Gastroesophageal sphincter (tissue), 4 donors: ENCODE data around the gene TNNC1. TPM values are rescaled to one million over a fixed set of nuclear protein-coding genes. Genes with fewer than 3 reads are reported as not detected.

ENCODE experiments used
- ATAC-seq: fragments of 150-250 bp; one replicate; pipeline ENCODE4 v1.9.1; 2016; ENCODE audit warnings: mild to moderate bottlenecking, moderate library complexity
- H3K27ac ChIP-seq, 4 donors: fragments of 200-600 bp; sonication (generic) in 3 of 4; 1 replicate in 3 of 4; 2 replicates in 1 of 4; pipeline ENCODE4 v1.5.1; 2016 to 2019
- H3K27me3 ChIP-seq: fragments of 200-600 bp; sonication (generic); one replicate; pipeline ENCODE4 v1.5.1; 2019
- H3K36me3 ChIP-seq, 2 donors: fragments of 200-600 bp; sonication (generic); one replicate each; pipeline ENCODE4 v1.5.1; 2019; ENCODE audit warnings: control low read depth in 1 of 2
- H3K4me1 ChIP-seq, 3 donors: fragments of 200-600 bp; sonication (generic); 1 replicate in 2 of 3; 2 replicates in 1 of 3; pipeline ENCODE4 v1.5.1; 2016 to 2019; ENCODE audit warnings: control low read depth in 2 of 3
- H3K4me3 ChIP-seq, 2 donors: fragments of 200-600 bp; sonication (generic); one replicate each; pipeline ENCODE4 v1.5.1; 2019; ENCODE audit warnings: mild to moderate bottlenecking in 1 of 2, moderate library complexity in 1 of 2
- H3K9me3 ChIP-seq, 3 donors: fragments of 200-600 bp; sonication (generic); one replicate each; pipeline ENCODE4 v1.5.1; 2017 to 2019; ENCODE audit warnings: control low read depth in 2 of 3
- CTCF ChIP-seq, 4 experiments: fragments of 200-600 bp in 2 of 4; fragments of 450-650 bp in 2 of 4; sonication (generic) in 1 of 4; IDR thresholded peaks; one replicate each; pipeline ENCODE4 v1.5.1; 2017 to 2019; ENCODE audit warnings: antibody characterized with exemption in 4 of 4, mild to moderate bottlenecking in 2 of 4, moderate library complexity in 2 of 4
- EP300 ChIP-seq: sonication (generic); formaldehyde crosslinking; IDR thresholded peaks from one replicate; pipeline ENCODE4 v1.6.1; 2017; ENCODE audit warnings: antibody characterized with exemption, mild to moderate bottlenecking
- POLR2A ChIP-seq, 2 donors: fragments of 450-650 bp; IDR thresholded peaks; one replicate each; pipeline ENCODE4 v1.6.1; 2017; ENCODE audit warnings: antibody characterized with exemption in 2 of 2, mild to moderate bottlenecking in 2 of 2, moderate library complexity in 1 of 2
- POLR2AphosphoS5 ChIP-seq: sonication (generic); formaldehyde crosslinking; IDR thresholded peaks from one replicate; pipeline ENCODE4 v1.6.1; 2017; ENCODE audit warnings: antibody characterized with exemption
- WGBS, 2 donors: methylation state at CpG; one replicate each; pipeline ENCODE4 v1.1.5; 2018; ENCODE audit warnings: low coverage in 1 of 2; 5-methylcytosine and 5-hydroxymethylcytosine counted together
- total RNA-seq, 4 donors: library from RNA; depleted of rRNA; stranded (reverse); fragments of >200 nt; gene quantifications; one replicate each; pipeline ENCODE4 v1.1.0, GENCODE V29; 2016

TNNC1 gene
- total RNA-seq, 4 donors from 2014 or later, result 1.9 to 4.6 (median 2.4) TPM; not detected in 1

- no peak for ATAC-seq
- Histone ChIP-seq H3K27ac (peak overlapping the region in 2 of 4 donors; percentile 56 to 59), H3K4me1 (peaks cover 0 to 71% (median 11%) of the 10 kb centered on the region in 3 donors)
Measured at GRCh38 chr3:52469001-52469400, 15.2 kb upstream of the TNNC1 start.

GRCh38 chr3:52468336-52468735, 14.5 kb upstream of the TNNC1 start:
- H3K4me1 ChIP-seq, result peaks cover 0 to 71% (median 11%) of the 10 kb centered on the region in 3 donors
- TF ChIP-seq EP300, result no peak
- TF ChIP-seq CTCF (IDR thresholded peaks at IDR 0.05), result no peak
- no peak for TF ChIP-seq POLR2AphosphoS5
- TF ChIP-seq POLR2A (IDR thresholded peaks at IDR 0.05), result no peak
- no peaks in the 10 kb centered on the region for H3K27me3 ChIP-seq
- WGBS, 2 donors, result 33 to 62% methylated on average over 4 to 5 of the region's 9 CpGs
- peaks cover 0 to 66% of the 10 kb centered on the region in 2 donors for H3K36me3 ChIP-seq
- peak; percentile 17 for ATAC-seq
- peak overlapping the region in 3 of 4 donors; percentile 21 to 59 (median 56) for H3K27ac ChIP-seq
- H3K9me3 ChIP-seq, result no peaks in the 10 kb centered on the region
- no peak overlapping the region for H3K4me3 ChIP-seq

More at GRCh38 chr3:52469001-52469400, 15.2 kb upstream of the TNNC1 start:
- Histone ChIP-seq H3K27me3 (no peaks in the 10 kb centered on the region), H3K4me3 (no peak overlapping the region), H3K36me3 (peaks cover 0 to 66% of the 10 kb centered on the region in 2 donors), H3K9me3 (no peaks in the 10 kb centered on the region)
- TF ChIP-seq POLR2AphosphoS5 (no peak), EP300 (no peak), POLR2A (IDR thresholded peaks at IDR 0.05) (no peak), CTCF (IDR thresholded peaks at IDR 0.05) (no peak)
- WGBS, 2 donors, result 60 to 64% methylated on average over 1 to 2 of the region's 5 CpGs

- Histone ChIP-seq H3K9me3 (no peaks in the 10 kb centered on the region), H3K27me3 (no peaks in the 10 kb centered on the region), H3K4me1 (peaks cover 0 to 51% (median 8%) of the 10 kb centered on the region in 3 donors), H3K27ac (no peak overlapping the region), H3K36me3 (peaks cover 0 to 82% of the 10 kb centered on the region in 2 donors), H3K4me3 (no peak overlapping the region)
- ATAC-seq, result no peak
- WGBS, 2 donors, result 65 to 86% methylated on average over 2 to 4 of the region's 5 CpGs
- TF ChIP-seq EP300, result no peak
- no peak for TF ChIP-seq POLR2AphosphoS5
- no peak for TF ChIP-seq POLR2A (IDR thresholded peaks at IDR 0.05)
- no peak for TF ChIP-seq CTCF (IDR thresholded peaks at IDR 0.05)
Measured at GRCh38 chr3:52463416-52463815, 9.6 kb upstream of the TNNC1 start.

- H3K27ac ChIP-seq, result peak overlapping the region in 3 of 4 donors; percentile 19 to 57 (median 54)
- no peaks in the 10 kb centered on the region for H3K27me3 ChIP-seq
- WGBS, 2 donors, result 49 to 65% methylated on average over 4 to 6 of the region's 6 CpGs
- H3K4me3 ChIP-seq, result no peak overlapping the region
- ATAC-seq, result no peak
- peaks cover 0 to 50% (median 4%) of the 10 kb centered on the region in 3 donors for H3K4me1 ChIP-seq
- H3K9me3 ChIP-seq, result no peaks in the 10 kb centered on the region
- no peak for TF ChIP-seq EP300
- no peak for TF ChIP-seq POLR2AphosphoS5
- TF ChIP-seq POLR2A (IDR thresholded peaks at IDR 0.05), result no peak
- no peak for TF ChIP-seq CTCF (IDR thresholded peaks at IDR 0.05)
- peaks cover 0 to 89% of the 10 kb centered on the region in 2 donors for H3K36me3 ChIP-seq
Measured at GRCh38 chr3:52461874-52462273, 8.0 kb upstream of the TNNC1 start.
